Ishikawa (cell line): ENCODE results near the gene POLR1B.
A peak's percentile ranks its signal among the peaks of the same experiment; 100 is the strongest.

ENCODE experiments used
- CEBPB ChIP-seq: IDR thresholded peaks from 2 replicates; pipeline ENCODE4 v1.6.1; 2012
- CREB1 ChIP-seq: IDR thresholded peaks from 2 replicates; pipeline ENCODE4 v1.6.1; 2012; ENCODE audit warnings: low read depth
- EGR1 ChIP-seq: IDR thresholded peaks from 2 replicates; pipeline ENCODE4 v1.6.1; 2012
- EP300 ChIP-seq: IDR thresholded peaks from 2 replicates; pipeline ENCODE4 v1.6.1; 2012; ENCODE audit warnings: borderline replicate concordance
- FOXM1 ChIP-seq: IDR thresholded peaks from 2 replicates; pipeline ENCODE4 v1.6.1; 2012; ENCODE audit warnings: low read depth, borderline replicate concordance
- MAX ChIP-seq: IDR thresholded peaks from 2 replicates; pipeline ENCODE4 v1.6.1; 2012
- NFIC ChIP-seq: IDR thresholded peaks from 2 replicates; pipeline ENCODE4 v1.6.1; 2012
- RAD21 ChIP-seq: IDR thresholded peaks from 2 replicates; pipeline ENCODE4 v1.6.1; 2012; ENCODE audit warnings: low read depth
- TAF1 ChIP-seq: IDR thresholded peaks from 2 replicates; pipeline ENCODE4 v1.6.1; 2012; ENCODE audit warnings: low read depth, mild to moderate bottlenecking
- TCF12 ChIP-seq: IDR thresholded peaks from 2 replicates; pipeline ENCODE4 v1.6.1; 2012; ENCODE audit warnings: low read depth
- TEAD4 ChIP-seq: IDR thresholded peaks from 2 replicates; pipeline ENCODE4 v1.6.1; 2012
- YY1 ChIP-seq: IDR thresholded peaks from 2 replicates; pipeline ENCODE4 v1.6.1; 2012; ENCODE audit warnings: low read depth
- ZBTB7A ChIP-seq: IDR thresholded peaks from 2 replicates; pipeline ENCODE4 v1.6.1; 2012; ENCODE audit warnings: low read depth
- TF ChIP-seq, protein P1 (sequence below): IDR thresholded peaks from 2 replicates; pipeline ENCODE4 v1.6.1; 2012; ENCODE audit warnings: low read depth, mild to moderate bottlenecking
- TF ChIP-seq, protein P2 (sequence below): IDR thresholded peaks from 2 replicates; pipeline ENCODE4 v1.6.1; 2012

Gene POLR1B, protein sequence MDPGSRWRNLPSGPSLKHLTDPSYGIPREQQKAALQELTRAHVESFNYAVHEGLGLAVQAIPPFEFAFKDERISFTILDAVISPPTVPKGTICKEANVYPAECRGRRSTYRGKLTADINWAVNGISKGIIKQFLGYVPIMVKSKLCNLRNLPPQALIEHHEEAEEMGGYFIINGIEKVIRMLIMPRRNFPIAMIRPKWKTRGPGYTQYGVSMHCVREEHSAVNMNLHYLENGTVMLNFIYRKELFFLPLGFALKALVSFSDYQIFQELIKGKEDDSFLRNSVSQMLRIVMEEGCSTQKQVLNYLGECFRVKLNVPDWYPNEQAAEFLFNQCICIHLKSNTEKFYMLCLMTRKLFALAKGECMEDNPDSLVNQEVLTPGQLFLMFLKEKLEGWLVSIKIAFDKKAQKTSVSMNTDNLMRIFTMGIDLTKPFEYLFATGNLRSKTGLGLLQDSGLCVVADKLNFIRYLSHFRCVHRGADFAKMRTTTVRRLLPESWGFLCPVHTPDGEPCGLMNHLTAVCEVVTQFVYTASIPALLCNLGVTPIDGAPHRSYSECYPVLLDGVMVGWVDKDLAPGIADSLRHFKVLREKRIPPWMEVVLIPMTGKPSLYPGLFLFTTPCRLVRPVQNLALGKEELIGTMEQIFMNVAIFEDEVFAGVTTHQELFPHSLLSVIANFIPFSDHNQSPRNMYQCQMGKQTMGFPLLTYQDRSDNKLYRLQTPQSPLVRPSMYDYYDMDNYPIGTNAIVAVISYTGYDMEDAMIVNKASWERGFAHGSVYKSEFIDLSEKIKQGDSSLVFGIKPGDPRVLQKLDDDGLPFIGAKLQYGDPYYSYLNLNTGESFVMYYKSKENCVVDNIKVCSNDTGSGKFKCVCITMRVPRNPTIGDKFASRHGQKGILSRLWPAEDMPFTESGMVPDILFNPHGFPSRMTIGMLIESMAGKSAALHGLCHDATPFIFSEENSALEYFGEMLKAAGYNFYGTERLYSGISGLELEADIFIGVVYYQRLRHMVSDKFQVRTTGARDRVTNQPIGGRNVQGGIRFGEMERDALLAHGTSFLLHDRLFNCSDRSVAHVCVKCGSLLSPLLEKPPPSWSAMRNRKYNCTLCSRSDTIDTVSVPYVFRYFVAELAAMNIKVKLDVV

GRCh38 chr2:112542123-112542983 is at the start of gene POLR1B:
POLR1B (plus strand) TSS chr2:112542465; CDS start chr2:112542495, 30 bp downstream.
- TF ChIP-seq EP300 (no peak), CEBPB (no peak), TAF1 (peak; percentile 70), NFIC (0 out of 2 replicates have a peak, but pooled peaks have one; percentile 15), TCF12 (peak; percentile 76), RAD21 (no peak), ZBTB7A (no peak), YY1 (peak; percentile 78), MAX (peak; percentile 99), CREB1 (peak; percentile 49; the same call in 1 of the 2 replicates)
- TF ChIP-seq, protein P1, sequence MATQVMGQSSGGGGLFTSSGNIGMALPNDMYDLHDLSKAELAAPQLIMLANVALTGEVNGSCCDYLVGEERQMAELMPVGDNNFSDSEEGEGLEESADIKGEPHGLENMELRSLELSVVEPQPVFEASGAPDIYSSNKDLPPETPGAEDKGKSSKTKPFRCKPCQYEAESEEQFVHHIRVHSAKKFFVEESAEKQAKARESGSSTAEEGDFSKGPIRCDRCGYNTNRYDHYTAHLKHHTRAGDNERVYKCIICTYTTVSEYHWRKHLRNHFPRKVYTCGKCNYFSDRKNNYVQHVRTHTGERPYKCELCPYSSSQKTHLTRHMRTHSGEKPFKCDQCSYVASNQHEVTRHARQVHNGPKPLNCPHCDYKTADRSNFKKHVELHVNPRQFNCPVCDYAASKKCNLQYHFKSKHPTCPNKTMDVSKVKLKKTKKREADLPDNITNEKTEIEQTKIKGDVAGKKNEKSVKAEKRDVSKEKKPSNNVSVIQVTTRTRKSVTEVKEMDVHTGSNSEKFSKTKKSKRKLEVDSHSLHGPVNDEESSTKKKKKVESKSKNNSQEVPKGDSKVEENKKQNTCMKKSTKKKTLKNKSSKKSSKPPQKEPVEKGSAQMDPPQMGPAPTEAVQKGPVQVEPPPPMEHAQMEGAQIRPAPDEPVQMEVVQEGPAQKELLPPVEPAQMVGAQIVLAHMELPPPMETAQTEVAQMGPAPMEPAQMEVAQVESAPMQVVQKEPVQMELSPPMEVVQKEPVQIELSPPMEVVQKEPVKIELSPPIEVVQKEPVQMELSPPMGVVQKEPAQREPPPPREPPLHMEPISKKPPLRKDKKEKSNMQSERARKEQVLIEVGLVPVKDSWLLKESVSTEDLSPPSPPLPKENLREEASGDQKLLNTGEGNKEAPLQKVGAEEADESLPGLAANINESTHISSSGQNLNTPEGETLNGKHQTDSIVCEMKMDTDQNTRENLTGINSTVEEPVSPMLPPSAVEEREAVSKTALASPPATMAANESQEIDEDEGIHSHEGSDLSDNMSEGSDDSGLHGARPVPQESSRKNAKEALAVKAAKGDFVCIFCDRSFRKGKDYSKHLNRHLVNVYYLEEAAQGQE, result peak; percentile 22; the same call in 1 of the 2 replicates
- TF ChIP-seq, protein P2, sequence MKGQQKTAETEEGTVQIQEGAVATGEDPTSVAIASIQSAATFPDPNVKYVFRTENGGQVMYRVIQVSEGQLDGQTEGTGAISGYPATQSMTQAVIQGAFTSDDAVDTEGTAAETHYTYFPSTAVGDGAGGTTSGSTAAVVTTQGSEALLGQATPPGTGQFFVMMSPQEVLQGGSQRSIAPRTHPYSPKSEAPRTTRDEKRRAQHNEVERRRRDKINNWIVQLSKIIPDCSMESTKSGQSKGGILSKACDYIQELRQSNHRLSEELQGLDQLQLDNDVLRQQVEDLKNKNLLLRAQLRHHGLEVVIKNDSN, result peak; percentile 93

DNA sequence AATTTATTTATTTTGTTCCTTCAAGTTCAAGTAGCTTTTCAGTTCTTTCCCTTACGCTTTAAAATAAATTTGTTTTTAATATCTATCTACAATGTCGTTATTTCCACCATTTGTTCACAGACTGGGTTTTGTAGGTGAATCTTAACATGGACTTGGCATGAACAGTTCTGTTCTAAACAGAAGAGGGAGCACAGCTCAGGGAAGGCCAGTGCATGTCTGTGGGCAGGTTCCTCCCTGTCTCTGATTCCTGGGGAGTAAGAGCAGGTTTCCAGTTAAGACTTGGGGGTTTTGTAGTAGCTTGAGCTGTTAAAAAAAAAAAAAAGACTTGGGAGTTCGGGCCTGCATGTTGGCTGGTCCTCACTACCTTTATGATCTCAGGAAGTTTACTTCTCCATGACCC is 49.2 kb upstream of the POLR1B start:
- no peak for TF ChIP-seq TCF12

DNA sequence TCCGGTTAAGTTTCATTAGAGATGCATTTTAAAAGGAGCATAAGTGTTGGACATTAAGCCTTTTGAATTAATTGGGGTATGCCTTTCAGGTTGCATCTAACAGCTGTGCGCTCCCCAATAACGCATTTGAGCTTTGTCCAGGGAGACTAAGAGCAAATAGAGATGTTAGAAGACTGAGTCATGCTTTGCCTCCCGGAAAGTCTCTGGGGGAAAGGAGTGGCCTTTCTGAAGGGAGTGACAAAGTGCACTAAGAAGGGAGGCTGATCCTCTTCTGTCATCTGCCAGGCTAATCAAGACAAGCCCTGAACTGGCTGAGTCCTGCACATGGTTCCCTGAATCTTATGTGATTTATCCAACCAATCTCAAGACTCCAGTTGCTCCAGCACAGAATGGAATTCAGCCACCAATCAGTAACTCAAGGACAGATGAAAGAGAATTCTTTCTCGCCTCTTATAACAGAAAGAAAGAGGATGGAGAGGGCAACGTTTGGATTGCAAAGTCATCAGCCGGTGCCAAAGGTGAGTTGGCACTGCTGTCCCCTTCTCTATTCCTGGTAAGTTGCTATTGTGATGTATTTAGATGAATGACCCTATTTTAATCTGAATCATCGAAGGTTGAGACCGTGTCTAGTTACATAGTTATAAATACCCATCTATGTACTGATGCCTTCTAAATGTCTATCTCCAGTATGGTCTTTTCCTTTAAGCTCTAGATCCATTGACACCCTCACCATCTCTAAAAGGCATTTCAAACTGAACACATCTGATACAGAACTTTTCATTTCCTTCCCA is 48.2 kb upstream of the POLR1B start:
- TF ChIP-seq, protein P2, result no peak
- no peak for TF ChIP-seq YY1
- TF ChIP-seq MAX, result no peak
- no peak for TF ChIP-seq CREB1
- no peak for TF ChIP-seq CEBPB
- TF ChIP-seq ZBTB7A, result no peak
- TF ChIP-seq TEAD4, result no peak

- TF ChIP-seq CREB1, result no peak
- no peak for TF ChIP-seq FOXM1
Measured at GRCh38 chr2:112494828-112495227, 47.4 kb upstream of the POLR1B start.

- TF ChIP-seq RAD21, result peak; percentile 49
- TF ChIP-seq, protein P2, result peak; percentile 78
Measured at GRCh38 chr2:112500850-112501484, 41.3 kb upstream of the POLR1B start.

DNA sequence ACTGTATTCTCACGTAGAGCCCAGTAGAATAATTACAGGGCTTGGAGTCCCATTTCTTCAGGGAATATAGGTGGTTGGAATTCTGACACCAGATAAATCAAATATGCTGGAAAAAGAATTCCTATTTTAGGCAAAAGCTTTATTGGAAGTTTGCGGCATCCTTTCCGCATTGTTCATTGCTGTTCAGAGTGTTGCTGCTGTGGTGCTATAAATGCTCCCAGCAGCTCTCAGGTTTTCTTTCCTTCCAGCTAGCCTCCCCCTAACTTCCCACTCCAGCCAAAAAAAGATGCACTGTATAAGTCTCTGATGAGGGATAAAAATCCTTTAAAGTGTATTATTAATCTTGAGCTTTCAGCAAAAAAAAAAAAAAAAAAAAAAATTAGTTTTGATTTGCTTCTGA is 25.5 kb upstream of the POLR1B start:
- TF ChIP-seq RAD21 (no peak), EP300 (no peak), CEBPB (no peak), ZBTB7A (no peak), TEAD4 (no peak), TCF12 (no peak), TAF1 (no peak), NFIC (no peak), YY1 (no peak), FOXM1 (no peak), EGR1 (no peak), CREB1 (no peak), MAX (no peak)
- TF ChIP-seq, protein P1, result no peak
- TF ChIP-seq, protein P2, result no peak
